Measurements from ENCODE around the gene B3GALNT1.

Gene B3GALNT1, protein sequence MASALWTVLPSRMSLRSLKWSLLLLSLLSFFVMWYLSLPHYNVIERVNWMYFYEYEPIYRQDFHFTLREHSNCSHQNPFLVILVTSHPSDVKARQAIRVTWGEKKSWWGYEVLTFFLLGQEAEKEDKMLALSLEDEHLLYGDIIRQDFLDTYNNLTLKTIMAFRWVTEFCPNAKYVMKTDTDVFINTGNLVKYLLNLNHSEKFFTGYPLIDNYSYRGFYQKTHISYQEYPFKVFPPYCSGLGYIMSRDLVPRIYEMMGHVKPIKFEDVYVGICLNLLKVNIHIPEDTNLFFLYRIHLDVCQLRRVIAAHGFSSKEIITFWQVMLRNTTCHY

DNA sequence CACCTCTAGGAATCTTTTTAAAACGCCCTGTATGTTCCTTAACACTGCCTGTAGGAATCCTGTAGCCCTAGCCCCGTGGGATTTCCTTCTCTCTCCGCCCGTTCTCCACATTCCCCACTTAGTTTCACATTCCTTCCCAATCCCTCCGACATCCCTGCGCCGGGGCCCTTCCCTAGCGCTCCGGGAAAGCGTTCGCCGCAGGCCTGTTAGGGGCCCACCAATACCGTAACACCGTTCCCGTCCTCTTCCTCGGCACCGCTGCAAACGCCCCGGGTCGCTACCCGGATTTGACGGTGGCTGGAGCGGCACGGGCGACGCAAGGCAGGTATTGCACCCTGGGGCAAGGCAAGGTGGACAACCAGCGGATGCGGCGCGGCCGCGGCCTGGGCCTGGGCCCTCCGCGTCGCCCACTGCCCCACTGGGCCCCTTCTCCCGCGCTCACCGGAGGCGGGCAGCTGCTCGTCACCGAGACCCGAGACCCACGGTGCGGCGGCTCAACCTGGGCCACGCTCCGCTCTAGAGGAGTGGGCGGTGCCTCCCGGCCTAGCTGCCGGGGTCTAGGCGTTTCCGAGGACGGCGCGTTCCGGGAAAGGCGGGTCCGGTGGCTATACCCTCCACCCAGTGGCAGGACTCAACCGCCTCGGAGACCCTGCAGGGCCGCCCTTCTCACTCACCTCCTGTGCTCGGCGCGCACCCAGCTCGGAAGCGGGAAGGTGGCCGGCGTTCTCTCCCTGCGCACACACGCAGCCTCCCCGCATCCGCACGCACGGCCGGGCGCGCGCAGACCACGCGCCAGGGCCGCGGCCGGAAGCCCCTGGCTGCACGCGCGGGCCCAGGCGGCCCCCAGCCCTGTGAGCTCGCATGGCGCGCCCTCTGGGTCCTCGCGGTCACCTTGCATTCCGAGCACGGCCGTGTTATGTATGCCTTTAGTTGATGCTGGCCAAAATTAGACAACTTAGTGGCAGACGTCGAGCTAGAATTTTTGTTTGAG lies at the start of gene B3GALNT1:
Gene B3GALNT1 (minus strand): TSS at position 789 of the 991 bp plus-strand sequence. CDS start 18,595 bp downstream, outside the sequence.
- DNase-seq (ENCODE audit: low spot score): no peak

DNA sequence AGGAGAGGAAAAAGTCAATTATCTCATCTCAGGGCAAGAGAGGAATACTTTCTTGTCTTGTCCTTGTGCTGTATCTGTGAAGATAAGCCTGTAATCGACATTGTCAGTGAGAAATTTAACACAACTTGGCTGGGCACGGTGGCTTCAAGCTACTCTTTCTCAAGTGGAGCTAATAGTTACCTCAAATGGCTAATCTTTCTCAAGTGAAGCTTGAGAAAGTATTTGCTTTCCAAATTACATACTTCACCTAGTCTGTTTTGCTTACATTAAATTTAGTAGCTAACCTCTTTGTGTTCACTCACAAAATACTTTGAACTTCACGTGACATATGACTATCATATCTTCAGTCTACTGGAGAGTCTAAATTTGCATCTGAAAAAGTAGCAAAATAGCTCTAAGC lies 48.3 kb upstream of the B3GALNT1 start:
- DNase-seq (ENCODE audit: low spot score): no peak

DNA sequence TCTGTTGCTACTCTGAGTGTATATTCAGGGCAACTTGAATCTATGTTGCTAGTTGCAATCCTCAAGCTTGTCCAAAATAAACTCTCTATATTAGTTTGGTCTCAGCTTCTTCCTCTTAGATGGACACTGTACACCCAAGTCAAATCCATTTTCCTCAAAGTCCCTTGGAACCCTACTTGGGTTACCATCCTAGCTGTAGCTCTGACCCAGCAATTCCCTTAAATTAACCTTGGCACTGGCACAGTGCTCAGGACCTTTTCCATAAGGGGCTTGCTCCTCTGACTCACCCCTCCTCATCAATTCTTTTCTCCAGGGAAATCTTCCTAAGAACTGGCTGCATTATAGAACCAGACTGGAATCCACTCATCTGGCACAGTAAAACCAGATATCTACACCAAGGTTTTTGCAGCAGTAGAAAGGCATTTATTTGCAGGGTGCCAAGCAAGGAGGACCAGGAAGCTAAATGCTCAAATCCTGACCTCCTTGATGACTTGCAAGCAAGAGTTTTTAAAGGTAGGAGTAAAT lies 44.9 kb upstream of the B3GALNT1 start:
- no peak for DNase-seq (ENCODE audit: low spot score)

DNA sequence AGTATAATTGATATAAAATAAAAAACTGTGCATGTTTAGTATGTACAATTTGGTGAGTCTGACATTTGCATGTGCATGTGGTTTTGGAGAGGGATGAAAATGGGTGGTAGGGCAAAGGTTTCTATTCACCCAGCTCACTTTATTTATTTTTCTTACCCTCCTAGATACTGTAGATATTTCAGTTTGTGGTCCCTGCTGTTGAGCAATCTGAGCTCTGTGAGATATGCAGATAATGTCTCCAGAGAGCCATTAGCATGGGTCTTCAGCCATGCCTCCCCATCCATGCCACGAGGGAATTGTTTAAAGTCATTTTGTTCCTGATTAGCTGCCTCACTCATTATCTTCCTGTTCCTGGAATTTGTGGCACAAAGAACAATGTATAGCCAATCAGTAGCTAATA lies 44.4 kb upstream of the B3GALNT1 start:
- no peak for DNase-seq (ENCODE audit: low spot score)

DNA sequence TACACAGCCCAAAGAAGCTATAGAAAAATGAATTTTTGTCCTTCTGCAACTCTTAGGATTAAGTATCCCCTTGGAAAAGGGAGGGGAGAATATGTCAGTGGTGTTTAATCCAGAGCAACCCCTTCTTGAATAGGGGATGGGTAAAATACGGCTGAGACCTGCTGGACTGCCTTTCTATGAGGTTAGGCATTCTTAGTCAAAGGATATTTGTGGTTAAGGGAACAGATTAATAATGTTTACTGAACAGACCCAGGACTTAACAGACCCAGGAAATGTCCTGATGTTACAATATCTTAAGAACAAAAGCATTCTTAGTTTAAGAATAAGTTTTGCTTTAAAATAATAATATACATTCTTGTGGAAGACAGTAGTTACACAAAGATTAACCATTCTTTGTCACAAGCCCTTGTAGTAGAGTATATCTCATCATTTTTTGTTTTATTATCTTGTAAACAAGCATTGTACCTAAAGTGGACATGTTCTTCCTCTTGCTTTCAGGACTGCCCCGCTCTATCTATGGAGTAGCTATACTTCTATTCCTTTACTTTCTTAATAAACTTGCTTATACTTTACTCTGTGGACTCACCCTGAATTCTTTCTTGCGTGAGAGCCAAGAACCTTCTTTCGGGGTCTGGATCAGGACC lies 43.8 kb upstream of the B3GALNT1 start:
- DNase-seq (ENCODE audit: low spot score): no peak

DNA sequence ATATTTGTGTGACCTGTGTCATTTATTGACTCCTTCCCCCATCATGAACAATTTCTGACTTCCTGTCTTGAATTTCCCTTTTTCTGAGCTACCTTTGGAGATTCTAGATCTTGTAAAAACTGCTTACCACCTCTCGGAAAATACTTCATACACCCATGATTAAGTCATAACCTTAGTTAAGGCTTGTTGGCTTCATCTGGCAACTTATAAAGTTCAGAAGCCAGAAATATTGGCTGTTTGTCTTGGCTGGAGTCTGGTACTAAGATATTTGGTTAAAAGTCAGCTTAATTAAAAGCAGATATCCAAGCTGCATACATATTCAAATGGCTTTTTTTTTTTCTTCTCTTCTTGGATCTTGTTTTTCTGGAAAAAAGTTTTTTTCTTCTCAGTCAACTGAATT lies 37.3 kb upstream of the B3GALNT1 start:
- no peak for DNase-seq (ENCODE audit: low spot score)

DNA sequence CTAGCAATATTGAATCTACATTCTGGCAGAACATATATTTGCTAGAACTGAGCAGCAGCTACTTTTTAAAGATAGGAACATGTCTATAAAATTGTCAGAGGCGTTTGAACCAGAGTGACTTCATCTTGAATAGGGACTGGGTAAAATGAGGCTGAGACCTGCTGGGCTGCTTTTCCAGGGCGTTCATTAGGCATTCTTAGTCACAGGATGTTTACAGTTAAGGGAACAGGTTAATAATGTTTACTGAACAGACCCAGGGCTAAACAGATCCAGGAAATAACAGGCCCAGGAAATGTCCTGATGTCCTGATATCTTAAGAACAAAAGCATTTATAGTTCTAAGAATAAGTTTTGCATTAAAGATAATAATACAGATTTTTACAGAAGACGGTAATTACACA lies 34.5 kb upstream of the B3GALNT1 start:
- DNase-seq (ENCODE audit: low spot score): no peak

DNA sequence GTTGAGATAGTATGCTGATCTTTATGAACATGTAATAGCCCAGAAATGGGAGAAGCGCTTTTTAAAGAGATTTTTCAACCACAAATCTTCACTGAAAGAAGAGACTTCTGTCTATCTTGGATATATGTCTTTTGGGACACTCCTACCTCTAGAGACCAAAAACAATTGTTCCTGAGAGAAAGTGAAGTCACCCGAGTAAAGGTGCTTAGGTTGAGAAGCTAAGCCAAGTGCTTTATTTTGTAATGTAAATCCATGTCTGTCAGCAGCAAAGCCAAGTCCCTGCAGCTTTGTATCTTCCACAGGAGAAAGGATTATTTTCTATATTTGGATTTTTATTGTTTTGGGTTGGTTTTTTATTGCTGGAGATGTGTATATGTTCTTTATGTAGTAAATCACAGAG lies 32.1 kb upstream of the B3GALNT1 start:
- DNase-seq (ENCODE audit: low spot score): no peak

DNA sequence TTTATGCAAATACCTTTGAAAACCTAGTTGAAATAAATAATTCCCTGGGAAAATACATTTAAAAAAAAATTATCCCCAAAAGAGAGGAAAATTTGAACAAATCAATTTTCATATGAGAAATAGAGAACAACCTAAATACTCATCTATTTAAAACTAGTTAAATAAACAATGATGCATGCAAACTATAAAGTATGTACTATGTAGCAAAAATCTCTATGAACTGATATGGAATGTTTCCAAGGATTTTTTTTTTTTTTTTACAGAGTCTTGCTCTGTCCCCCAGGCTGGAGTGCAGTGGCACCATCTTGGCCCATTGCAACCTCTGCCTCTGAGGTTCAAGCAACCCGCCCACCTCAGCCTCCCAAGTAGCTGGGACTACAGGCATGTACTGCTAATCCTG lies 27.2 kb upstream of the B3GALNT1 start:
- DNase-seq (ENCODE audit: low spot score): no peak

DNA sequence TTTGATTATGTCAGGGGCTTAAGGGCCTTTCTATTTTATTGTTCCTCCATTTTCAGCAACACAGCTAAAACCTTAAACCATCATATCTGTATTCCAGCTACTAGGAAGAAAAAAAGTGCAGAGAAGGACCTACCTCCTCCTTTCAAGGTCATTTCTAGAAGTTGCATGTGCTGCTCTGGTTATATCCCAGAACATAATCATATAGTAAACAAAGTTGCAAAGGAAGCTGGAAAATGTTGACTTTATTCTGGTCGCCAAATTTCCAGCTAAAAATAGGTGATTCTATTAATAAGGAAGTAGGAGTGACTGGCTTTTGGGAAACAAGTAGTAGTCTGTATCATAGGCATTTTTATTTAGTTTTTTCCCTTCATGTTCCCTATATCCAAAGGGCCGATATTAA lies 21.3 kb upstream of the B3GALNT1 start:
- no peak for DNase-seq (ENCODE audit: low spot score)

DNA sequence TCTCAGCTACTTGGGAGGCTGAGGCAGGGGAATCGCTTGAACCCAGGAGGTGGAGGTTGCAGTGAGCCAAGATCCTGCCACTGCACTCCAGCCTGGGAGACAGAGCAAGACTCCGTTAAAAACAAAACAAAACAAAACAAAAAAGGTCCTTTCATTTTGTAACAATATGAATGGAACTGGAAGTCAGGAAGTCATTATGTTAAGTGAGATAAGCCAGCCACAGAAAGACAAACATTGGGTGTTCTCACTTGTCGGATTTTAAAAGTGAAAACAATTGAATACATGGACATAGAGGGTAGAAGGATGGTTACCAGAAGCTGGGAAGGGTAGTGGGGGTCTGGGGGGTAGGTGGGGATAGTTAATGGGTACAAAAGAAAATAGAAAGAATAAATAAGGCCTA lies 12.5 kb upstream of the B3GALNT1 start:
- no peak for DNase-seq (ENCODE audit: low spot score)

DNA sequence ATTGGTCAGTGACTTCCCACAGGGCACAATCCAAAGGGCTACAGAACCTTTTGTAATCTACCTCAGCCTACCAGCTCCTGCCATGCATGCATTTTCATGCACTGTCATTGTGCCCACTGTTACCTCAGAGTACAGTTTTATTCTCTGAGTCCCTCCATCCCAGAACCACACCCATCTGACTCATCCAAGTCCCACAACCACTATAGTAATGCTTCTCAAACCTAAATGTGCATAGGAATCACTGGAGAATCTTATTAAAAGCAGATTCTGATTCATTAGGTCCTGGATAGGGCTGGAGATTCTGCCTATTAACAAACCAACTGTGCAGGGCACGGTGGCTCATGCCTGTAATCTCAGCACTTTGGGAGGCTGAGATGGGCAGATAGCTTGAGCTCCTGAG lies 3.7 kb upstream of the B3GALNT1 start:
- DNase-seq (ENCODE audit: low spot score): peak; percentile 16

DNA sequence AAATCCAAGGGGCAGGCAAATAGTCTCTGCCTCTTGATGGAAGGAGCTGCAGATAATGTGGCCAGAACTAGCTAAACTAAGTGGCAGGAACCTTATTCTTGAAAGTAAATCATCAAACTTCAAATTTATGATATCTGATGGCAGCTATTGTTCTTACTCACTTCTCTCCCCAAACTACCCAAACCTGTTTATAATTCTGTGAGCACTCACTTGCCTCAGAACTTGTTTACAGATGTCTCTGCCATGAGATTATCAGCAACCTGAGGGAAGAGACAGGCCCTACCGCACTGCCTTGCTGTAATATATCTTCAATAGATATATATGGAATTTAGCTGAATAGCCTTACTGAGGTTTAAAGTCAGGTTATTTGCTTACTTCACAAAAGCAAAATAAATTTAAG lies 2.2 kb upstream of the B3GALNT1 start:
- DNase-seq (ENCODE audit: low spot score): no peak

DNA sequence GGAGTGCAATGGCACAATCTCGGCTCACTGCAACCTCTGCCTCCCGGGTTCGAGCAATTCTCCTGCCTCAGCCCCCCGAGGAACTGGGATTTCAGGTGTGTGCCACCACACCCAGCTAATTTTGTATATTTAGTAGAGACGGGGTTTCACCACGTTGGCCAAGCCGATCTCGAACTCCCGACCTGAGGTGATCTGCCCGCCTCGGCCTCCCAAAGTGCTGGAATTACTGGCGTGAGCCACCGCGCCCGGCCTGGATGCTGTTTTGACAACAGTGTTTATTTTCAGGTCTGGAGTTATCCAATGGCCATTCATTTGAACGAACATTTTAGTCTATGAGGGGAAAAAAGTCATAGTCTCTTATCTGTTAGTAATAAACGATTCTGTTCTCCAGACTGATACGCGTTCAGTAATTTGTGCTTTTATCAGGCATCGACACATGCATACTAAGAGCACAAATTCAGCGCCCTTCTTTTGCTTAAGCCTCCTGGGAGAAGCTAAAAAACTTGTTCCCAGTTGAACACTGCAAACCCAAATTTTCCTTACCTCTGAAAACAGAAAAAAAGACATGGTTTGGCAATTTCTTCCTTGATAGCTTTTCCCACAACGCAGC lies 1.3 kb downstream of the B3GALNT1 start:
- no peak for DNase-seq (ENCODE audit: low spot score)

DNA sequence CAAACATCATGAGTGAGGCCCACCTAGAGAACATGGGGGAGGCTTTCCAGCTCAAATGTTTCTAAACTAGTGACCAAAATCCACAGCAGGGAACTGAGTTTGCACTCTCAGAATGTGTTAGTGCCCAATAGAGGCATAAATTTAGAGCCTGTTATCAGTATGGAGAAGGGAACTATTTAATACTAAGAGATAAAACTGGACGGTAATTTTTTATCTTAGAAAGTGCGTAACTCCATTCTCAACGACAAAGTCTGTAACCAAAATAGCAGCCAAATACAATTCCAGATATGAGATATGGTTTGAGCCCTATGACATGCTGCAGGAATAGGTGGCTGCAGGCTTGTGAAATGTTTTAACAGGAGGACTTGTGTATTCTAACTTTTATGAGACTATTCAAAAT lies 3.5 kb downstream of the B3GALNT1 start:
- no peak for DNase-seq (ENCODE audit: low spot score)

DNA sequence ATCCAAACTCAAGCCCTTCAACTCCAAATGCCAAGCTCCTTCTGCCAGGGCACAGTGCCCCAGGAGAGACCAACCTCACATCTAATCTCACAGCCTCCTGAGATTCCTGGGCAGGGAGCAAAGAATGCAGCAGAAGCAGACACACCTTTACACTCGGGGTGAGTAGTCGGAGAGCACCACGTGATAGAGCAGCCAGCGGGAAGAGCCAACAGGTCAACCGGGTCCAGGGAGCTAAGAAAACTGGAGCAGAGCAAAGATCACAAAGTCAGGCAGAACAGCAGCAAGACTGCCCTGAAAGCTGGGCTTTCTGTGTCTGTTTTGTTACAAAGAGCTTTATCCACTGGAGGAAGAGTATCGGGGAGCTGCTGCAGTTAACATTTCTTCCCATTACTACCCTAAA lies 4.2 kb downstream of the B3GALNT1 start:
- peak; percentile 60 for DNase-seq (ENCODE audit: low spot score)

DNA sequence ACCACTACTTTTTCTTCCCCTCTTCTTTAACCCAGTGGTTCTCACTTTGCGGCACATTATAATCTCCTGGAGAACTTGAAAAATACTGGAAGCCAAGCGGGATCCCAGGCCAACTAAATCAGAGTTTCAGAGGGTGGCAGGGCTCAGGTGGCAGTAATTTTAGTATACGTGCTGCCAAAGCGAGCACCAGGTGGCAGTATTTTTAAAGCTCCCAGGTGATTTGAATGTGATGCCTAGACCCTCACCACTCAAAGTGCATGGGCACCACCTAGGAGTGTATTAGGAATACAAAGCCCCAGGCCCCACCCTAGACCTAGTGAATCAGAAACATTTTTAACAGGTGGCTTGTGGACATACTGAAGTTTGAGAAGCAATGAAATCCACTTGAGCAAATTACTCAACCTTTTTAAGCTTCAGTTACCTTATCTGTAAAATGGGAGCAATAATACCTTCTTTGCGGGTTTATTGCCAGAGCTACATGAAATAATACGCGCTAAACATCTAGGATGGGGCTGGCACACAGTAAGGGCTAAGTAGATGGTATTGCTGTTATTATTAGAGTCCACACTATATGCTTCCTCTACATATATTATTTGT lies 8.3 kb downstream of the B3GALNT1 start:
- peak; percentile 24 for DNase-seq (ENCODE audit: low spot score)

DNA sequence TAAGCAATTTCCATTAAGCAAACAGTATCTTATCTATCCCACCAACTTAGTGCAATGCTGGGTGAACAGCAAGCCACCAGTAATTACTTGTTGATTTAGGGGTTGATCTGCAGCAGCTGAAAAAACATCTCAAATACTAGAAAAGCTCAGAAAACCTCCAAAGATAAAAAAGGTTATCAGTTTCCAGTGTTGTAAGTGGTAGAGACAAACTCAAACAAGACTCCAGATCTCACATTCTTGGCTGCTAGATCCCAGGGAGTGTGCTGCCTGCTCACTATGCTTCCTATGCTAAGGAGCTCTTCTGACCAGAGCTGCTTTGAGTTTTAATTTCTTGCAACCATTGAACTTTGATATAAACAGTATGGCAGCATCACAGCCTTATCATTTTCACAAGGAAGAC lies 11.3 kb downstream of the B3GALNT1 start:
- DNase-seq (ENCODE audit: low spot score): no peak

DNA sequence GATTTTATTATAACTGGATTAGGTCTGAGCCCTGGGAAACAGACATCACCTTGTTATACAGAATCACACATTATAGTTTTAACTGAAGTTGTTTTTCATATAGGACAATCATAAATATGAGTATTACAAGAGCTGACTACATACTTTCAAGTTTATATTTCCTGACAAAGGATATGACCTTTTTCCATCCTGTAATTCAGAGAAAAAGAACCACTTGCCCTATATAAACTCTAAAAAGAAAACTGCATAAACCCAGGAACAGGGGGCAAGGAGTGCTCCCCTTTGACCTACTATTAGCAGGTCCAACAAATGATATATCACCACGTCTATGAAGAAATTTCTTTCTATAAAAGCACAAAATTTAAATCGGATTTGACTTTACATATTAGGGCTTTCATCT lies 20.9 kb downstream of the B3GALNT1 start:
- DNase-seq (ENCODE audit: low spot score): no peak

DNA sequence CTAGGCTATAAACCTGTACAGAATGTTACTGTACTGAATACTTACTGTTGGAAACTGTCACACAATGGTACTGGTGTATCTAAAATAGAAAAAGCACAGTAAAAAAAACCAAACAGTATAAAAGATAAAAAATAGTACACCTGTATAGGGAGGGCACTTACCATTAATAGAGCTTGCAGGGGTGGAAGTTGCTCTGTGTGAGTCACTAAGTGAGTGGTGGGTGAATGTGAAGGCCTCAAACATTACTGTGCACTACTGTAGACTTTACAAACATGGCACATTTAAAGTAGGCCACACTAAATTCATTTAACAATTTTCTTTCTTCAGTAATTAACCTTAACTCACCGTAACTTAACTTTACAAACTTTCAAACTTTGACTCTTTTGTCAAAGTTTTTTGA lies 22.0 kb downstream of the B3GALNT1 start:
- DNase-seq (ENCODE audit: low spot score): no peak

DNA sequence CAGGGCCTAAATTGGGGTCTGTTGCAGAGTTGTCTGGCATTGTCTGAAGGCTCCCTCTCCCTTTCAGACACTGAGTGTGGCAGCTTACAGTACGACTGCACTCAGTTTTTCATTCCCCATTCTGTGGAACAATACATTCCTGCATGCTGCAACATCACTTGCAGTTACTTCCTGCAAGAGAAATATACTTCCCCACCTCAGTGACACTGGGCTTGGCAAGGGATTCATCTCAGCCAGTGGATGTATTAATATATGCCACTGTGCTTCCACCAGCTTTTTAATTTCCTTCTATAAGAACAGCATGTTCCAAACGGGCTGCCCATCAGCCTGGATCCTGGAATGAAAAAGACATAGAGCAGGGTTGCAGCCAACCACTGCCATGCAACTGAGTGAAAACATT lies 23.1 kb downstream of the B3GALNT1 start:
- no peak for DNase-seq (ENCODE audit: low spot score)

DNA sequence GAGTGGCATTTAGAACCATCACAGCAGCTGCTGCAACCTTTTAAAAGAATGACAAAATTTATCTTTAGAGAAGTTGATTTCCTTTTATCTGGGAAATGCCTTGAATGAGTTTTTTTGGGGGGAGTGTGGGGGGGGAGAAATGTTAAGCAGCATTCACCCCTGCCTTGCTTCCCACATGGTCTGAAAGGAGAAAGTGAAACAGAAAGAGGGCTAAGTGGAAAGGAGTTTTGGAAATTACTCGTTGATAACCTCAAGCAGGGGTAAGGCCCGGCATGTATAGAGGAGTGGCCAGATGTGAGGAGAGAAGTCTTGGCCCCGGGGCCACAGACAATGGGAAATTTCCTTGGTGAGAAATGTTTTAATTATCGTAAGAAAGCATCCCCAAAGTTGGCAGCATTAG lies 23.5 kb downstream of the B3GALNT1 start:
- DNase-seq (ENCODE audit: low spot score): no peak

All from LoVo (cell line).